Left cardiac atrium (tissue), 4 donors: ENCODE measurements around the gene CSGALNACT2. TPM values are rescaled to one million over a fixed set of nuclear protein-coding genes. Genes with fewer than 3 reads are reported as not detected.

Source experiments
- ATAC-seq, 2 donors: fragments of 200-7000 bp; cut with Tn5 transposase; one replicate each; pipeline ENCODE4 v1.9.1; 2020; ENCODE audit warnings: mild to moderate bottlenecking in 2 of 2, moderate library complexity in 2 of 2
- DNase-seq: peaks from one replicate; pipeline ENCODE4 v3.0.0-alpha.2; 2020
- intact Hi-C, 2 donors: fragments of 100-400 bp; cut with DNase I; formaldehyde crosslinking; loops; one replicate each; pipeline versions ENCODE4 v1.14.1 to v1.15.1; 2022 to 2023
- total RNA-seq, 2 donors: library from RNA; stranded (reverse); fragmentation: NEBNext Ultra II Directional; extraction: Animal tissue kit (Norgen Biotek cat#: 25700); gene quantifications; one replicate each; pipeline ENCODE4 v1.2.1, GENCODE V29; 2021
- donor health status: DM: no; HTN: yes; CAD: no.
- donor health status: DM: no; HTN: yes; CAD: no; lungs with severe emphysema.
- donor health status: DM: yes; HTN: yes; CAD: no.
- donor health status: Dilated cardiomyopathy.

The CSGALNACT2 gene
- total RNA-seq, 2 donors from 2014 or later: 12.0 to 17.0 TPM

DNA sequence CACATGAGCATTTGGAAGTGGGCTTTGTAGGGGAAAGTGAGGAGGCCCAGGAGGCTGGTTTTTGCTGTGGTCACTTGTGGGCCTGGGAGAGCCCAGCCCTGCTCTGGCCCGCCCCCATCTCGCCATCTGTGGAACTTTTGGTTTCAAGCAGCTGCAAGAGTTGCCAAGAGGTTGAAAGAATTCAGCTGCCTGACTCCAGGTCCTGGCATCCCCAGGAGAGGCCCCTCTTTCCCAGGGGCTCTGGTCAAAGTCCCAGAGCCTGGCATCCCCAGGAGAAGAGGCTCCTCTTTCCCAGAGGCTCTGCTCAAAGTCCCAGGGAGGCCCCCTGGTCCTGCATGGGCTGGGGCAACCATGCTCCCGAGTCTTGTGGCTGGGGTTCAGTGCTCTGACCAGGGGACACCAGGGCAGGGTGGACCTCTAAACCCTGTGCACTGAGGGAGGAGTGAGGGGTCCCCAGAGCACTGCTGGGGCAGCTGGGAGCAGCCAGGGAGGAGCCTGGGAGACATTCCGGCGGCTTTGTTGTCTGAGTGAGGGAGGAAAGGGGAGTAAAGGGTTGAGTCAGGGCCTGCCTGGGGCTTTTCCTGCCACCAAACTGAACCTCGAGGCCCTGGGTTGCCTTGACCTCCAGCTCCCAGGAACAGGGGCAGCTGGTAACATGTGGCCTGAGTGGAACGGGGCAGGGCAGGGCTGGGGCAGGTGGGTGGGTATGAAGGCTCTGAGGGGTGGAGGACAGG is 27.7 kb upstream of the CSGALNACT2 start:
- DNase-seq: no peak
- intact Hi-C loops: no loop called here
- peak; percentile 4 to 24 for ATAC-seq

- intact Hi-C loops: no loop called here
- DNase-seq (no peak), ATAC-seq (no peak)
These were observed 27.1 kb upstream of the CSGALNACT2 start for GRCh38 chr10:43111101-43111500.

GRCh38 chr10:43111921-43112607 is 26.2 kb upstream of the CSGALNACT2 start:
- ATAC-seq (no peak), DNase-seq (no peak)
- intact Hi-C loops: no loop called here

DNA sequence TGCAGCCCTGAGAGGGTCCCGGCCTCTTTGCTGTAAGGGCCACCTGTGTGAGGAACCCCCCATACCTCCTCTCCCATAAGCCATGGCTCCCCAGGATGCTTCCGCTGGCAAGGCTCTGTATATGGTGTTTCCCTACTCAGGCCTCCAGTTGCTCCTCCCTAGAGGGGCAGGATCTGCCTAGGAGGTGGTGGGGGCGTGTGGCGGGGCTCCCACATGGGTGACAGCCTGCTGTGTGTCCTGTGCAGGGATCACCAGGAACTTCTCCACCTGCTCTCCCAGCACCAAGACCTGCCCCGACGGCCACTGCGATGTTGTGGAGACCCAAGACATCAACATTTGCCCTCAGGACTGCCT is 25.7 kb upstream of the CSGALNACT2 start:
- ATAC-seq: no peak
- DNase-seq: no peak
- intact Hi-C loops: no loop called here

DNA sequence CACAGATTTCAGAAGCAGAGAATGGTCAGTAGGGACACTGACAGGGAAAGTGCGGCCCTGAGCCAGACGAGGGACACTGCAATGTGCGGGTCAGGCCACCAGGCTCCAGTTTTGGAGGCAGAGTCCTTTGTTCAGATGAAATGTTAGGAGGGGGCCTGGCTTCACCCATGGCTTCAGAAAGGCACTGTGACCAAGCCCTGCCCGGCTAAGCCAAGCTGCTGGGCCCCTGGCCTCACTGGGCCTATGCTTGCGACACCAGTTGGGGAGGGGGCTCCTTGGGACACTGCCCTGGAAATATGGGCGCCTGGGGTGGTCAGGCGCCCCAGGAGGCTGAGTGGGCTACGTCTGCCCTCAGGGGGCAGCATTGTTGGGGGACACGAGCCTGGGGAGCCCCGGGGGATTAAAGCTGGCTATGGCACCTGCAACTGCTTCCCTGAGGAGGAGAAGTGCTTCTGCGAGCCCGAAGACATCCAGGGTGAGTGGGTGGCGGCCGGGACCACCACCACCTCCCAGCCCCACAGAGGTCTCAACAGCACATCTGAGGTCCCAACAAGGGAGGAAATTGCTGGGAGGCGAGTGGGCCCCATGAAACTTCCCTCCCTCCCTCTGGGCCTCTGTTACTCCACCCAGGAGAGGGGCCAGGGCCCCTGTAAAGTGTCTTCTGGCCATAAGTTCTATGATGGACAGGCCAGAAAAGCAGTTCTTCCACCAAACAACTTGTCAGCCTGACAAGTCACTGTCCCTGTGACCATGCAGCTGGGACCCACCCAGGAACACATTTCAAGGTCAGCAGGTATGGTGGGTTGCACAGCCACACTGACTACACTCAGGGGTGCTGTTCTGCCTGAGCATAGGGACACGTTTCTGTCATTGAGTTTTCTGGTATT is 24.8 kb upstream of the CSGALNACT2 start:
- no peak for ATAC-seq
- intact Hi-C loops: no loop called here
- no peak for DNase-seq

- DNase-seq: no peak
- no peak for ATAC-seq
- intact Hi-C loops: no loop called here
These were observed 24.0 kb upstream of the CSGALNACT2 start for GRCh38 chr10:43114088-43114742.

DNA sequence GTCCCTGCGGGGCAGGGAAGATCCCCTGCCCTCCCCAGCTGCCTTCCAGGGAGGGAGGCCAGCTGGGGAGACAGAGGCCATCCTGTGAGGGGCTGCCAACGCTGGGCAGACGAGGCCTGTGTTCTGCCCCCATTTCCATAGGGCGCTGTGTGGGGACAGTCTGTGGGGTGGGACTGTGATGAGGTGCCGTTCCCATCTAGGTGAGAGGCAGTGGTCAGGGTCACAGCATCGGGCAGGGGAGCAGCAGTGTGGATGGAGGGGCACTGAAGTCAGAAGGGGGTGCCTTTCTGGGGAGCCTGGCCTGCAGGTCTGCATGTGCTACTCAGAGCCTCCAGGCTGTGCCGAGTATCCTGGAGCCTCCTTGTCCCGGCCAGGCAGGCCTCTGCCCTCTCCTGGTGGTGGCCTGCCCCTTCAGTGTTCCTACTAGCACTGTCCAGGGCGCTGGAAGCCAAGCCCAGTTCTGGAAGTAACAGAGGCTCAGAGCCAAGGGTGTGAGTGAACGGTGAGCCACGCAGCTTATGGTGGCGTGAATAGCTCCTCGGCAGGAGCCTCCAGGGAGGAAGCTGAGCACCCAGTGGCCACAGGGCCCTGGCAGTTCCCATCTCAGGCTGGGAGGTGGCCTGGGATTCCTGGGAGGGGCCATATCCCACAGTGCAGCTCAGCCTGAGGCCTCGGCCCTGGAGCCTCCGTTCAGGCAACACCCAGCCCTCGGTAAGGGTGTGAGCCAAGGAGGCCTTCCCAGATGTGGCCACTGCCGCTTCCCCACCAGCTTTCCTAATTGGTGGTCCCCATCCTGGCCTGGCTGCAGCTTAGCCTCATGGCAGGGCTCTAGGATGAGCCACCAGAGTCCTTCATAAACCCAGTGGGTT is 23.3 kb upstream of the CSGALNACT2 start:
- no peak for ATAC-seq
- DNase-seq: no peak
- intact Hi-C loops: no loop called here

DNA sequence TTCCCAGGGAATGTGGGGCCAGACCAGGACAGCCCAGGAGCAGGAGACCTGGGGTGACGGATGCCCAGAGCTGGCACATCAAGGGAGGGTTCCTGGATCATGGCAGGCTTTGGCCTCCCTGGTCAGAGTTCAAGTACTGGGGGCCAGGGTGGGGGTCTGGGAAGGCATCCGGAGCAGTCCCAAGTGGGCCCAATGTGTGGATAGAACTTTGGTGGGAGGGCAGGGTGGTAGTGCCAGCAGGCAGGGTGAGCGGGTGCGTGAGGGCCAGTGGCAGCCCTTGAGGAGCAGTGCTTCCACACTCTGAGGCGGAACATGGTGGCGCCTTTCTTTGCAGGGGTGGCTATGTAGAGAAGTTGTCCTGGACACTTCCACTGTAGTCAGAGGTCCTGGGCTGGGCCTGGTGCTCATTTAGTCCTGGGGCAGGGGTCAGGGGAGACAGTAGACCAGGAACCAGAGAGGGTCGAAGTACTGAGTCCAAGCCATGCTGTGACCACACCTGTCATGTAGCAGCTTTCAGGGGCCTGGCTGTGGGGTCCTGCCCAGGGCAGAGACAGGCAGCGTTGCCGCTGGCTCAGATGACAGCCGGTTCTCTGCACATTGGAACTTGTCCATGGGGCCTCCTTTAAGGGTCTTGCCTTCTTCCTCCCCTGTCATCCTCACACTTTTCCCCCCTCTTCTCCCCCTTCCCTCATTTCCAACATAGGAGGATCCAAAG is 22.2 kb upstream of the CSGALNACT2 start:
- intact Hi-C loops: no loop called here
- ATAC-seq (no peak), DNase-seq (no peak)

DNA sequence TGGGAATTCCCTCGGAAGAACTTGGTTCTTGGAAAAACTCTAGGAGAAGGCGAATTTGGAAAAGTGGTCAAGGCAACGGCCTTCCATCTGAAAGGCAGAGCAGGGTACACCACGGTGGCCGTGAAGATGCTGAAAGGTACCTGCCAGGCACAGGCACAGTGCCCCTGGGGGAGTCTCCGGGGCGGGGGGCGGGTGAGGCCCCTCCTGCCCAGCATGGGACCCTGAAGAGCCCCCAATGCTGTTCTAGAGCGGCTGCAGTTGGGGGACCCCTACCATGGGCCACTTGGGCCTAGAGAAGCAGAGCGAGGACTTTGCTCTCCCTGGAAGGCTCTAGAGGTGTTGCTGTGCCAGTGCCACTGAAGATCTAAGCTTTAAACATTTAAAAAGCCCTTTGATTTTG is 21.6 kb upstream of the CSGALNACT2 start:
- intact Hi-C loops: no loop called here
- ATAC-seq: no peak
- no peak for DNase-seq

GRCh38 chr10:43117031-43117776 is 21.0 kb upstream of the CSGALNACT2 start:
- DNase-seq (no peak), ATAC-seq (no peak)
- intact Hi-C loops: no loop called here

DNA sequence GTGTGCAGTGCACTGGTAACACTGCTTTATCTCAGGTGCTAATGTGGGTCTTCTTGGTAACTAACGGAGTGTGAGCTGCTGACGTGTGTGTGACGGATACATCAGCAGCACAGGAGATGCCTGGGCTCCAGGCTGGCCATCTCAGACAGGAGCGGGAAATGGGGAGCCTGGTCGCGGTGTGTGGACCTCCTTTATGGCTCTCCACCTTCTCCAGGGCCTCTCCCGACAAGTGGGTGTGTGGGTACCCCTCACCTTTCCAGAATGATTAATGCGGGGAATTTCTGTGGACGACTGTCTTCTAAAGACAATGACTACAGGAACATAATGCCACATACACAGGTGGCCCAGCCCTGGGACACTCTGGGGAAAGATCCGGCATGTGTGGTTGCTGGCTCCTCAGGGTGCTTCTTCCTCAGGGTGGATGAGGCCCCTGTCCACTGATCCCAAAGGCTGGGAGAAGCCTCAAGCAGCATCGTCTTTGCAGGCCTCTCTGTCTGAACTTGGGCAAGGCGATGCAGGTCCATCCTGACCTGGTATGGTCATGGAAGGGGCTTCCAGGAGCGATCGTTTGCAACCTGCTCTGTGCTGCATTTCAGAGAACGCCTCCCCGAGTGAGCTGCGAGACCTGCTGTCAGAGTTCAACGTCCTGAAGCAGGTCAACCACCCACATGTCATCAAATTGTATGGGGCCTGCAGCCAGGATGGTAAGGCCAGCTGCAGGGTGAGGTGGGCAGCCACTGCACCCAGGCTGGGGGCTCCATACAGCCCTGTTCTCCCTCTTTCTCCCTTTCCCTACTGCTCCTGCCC is 20.3 kb upstream of the CSGALNACT2 start:
- DNase-seq: no peak
- ATAC-seq: no peak
- intact Hi-C loops: no loop called here

GRCh38 chr10:43118631-43119415 is 19.4 kb upstream of the CSGALNACT2 start:
- DNase-seq: no peak
- no peak for ATAC-seq

GRCh38 chr10:43119416-43120115 is 18.7 kb upstream of the CSGALNACT2 start:
- intact Hi-C loops: no loop called here
- ATAC-seq (no peak), DNase-seq (no peak)

More at GRCh38 chr10:43118631-43119415, 19.4 kb upstream of the CSGALNACT2 start:
- intact Hi-C loops: no loop called here

GRCh38 chr10:43120116-43120928 is 17.9 kb upstream of the CSGALNACT2 start:
- ATAC-seq (no peak), DNase-seq (no peak)
- intact Hi-C loops: no loop called here
